HepG2 (cell line): ENCODE measurements around the gene BARHL2.

Experiments used
- EZH2 ChIP-seq: conservative IDR thresholded peaks from 2 replicates; pipeline ENCODE4 v1.6.1; 2012; ENCODE audit warnings: mild to moderate bottlenecking, low read depth, low read length, moderate library complexity
- KAT2B ChIP-seq: fragments of 150-350 bp; IDR thresholded peaks from 2 replicates; pipeline ENCODE4 v1.6.1; 2014; ENCODE audit warnings: low read depth, low read length, borderline replicate concordance
- MEF2D ChIP-seq: sonication (generic); formaldehyde crosslinking; IDR thresholded peaks from 2 replicates; pipeline ENCODE4 v1.5.1; 2020; ENCODE audit warnings: mild to moderate bottlenecking, missing genetic modification reagents
- NR3C1 ChIP-seq: sonication (generic); formaldehyde crosslinking; IDR thresholded peaks from 2 replicates; pipeline ENCODE4 v1.4.0; 2020; ENCODE audit warnings: missing genetic modification reagents
- SIX4 ChIP-seq: sonication (generic); formaldehyde crosslinking; IDR thresholded peaks from 2 replicates; pipeline ENCODE4 v1.4.0; 2020; ENCODE audit warnings: missing genetic modification reagents
- TBP ChIP-seq: sonication (generic); formaldehyde crosslinking; IDR thresholded peaks from 2 replicates; pipeline ENCODE4 v1.5.0; 2020; ENCODE audit warnings: missing genetic modification reagents
- TP53 ChIP-seq: sonication (generic); formaldehyde crosslinking; conservative IDR thresholded peaks from 2 replicates; pipeline ENCODE4 v1.4.0; 2020; ENCODE audit warnings: missing genetic modification reagents
- ZSCAN25 ChIP-seq: sonication (generic); formaldehyde crosslinking; IDR thresholded peaks from 2 replicates; pipeline ENCODE4 v1.8.0; 2022; ENCODE audit warnings: mild to moderate bottlenecking, missing genetic modification reagents

- TF ChIP-seq SIX4, result no peak
- no peak for TF ChIP-seq EZH2
- no peak for TF ChIP-seq ZSCAN25 (CRISPR knock-in tag)
- no peak for TF ChIP-seq NR3C1 (CRISPR knock-in tag)
- no peak for TF ChIP-seq TP53 (CRISPR knock-in tag)
- TF ChIP-seq TBP (CRISPR knock-in tag), result no peak
- no peak for TF ChIP-seq KAT2B
- TF ChIP-seq MEF2D (CRISPR knock-in tag), result no peak
These were observed 29.8 kb upstream of the BARHL2 start for GRCh38 chr1:90746857-90747256.
